ENCODE results near the gene LZTR1. TPM values are rescaled to one million over a fixed set of nuclear protein-coding genes. Genes with fewer than 3 reads are reported as not detected.

LZTR1 gene
- polyA plus RNA-seq, 1 of the 3 experiments (the other 2 are of a cell fraction): 37.7 TPM

DNA sequence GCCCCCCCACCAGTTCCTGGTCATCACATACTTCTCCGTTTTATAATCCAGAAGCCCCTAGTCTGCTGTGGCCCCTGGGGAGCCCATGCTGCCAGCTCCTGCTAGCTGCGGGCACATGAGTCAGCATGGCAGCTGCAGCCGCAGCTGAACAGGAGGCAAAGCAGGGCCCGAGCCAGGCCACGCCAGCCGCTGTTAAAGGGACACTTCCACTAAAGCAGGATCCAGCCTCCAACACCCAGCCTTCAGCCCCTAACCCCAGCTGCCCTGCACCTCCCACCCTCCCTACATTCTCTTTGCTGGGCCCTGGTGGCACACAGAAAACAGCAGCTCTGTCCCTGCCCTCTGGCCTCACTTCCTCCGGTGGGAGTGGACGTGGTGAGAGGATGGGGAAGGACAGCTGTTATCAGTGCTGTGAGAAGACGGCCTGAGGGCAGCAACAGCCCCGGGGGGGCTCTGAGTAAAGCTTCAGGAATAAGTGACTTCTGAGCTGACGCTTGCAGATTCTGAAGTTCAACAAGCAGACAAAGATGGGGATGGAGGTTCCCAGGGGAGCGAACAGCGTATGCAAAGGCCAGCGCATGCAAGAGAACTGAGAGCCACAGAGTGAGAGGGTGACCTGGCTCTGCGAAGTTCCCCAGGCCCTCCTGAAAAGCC, 63.0 kb downstream of the LZTR1 start:
- Histone ChIP-seq H3K9ac (peak overlapping the region; percentile 59; the same call in 1 of the 2 replicates), H3K36me3 (replicated peaks in 1 of 2; ENCODE audit: control insufficient read depth in 1 of 2, insufficient read depth in 2 of 2, low read length in 1 of 2) (no peaks in the 10 kb centered on the region), H3K27me3 (ENCODE audit: insufficient read depth) (no peaks in the 10 kb centered on the region), H3K4me1 (ENCODE audit: control insufficient read depth in 1 of 2, insufficient read depth in 2 of 2, low read depth in 1 of 2, low read length in 1 of 2) (peaks cover 9 to 36% of the 10 kb centered on the region in 2 experiments; a peak in 3 of 4 replicates), H2AFZ (ENCODE audit: low read depth) (peak overlapping the region; percentile 96), H3K9me2 (no peaks in the 10 kb centered on the region), H3F3A (replicated peaks; ENCODE audit: insufficient read depth) (peaks cover 6% of the 10 kb centered on the region), H4K20me1 (ENCODE audit: insufficient read depth) (no peaks in the 10 kb centered on the region), H3K79me2 (ENCODE audit: insufficient read depth) (no peaks in the 10 kb centered on the region), H3K9me3 (no peaks in the 10 kb centered on the region), H3K4me2 (peak overlapping the region; percentile 91), H3K4me3 (ENCODE audit: low read depth in 2 of 2, low read length in 1 of 2) (peak overlapping the region; percentile 60 to 65), H3K27ac (ENCODE audit: low read depth in 2 of 2, low read length in 1 of 2) (peak overlapping the region; percentile 73 to 88)
- POLR2A ChIA-PET: interaction anchor here (0.6 to 2.6 kb wide), 4 partner anchors 30 to 63 kb away, joined by 3 to 11 read pairs (median 7); partner anchors contain the start of genes LZTR1, P2RX6 and THAP7
- TF ChIP-seq MEF2A (IDR thresholded peaks at IDR 0.05; ENCODE audit: borderline replicate concordance, low read depth) (no peak), TCF12 (IDR thresholded peaks at IDR 0.05) (peak; percentile 57), SMC3 (IDR thresholded peaks at IDR 0.05; ENCODE audit: low read depth, low read length) (no peak), GABPA (IDR thresholded peaks at IDR 0.05; ENCODE audit: low read depth) (no peak), RXRA (IDR thresholded peaks at IDR 0.05; ENCODE audit: borderline replicate concordance, low read depth) (no peak), ELF1 (IDR thresholded peaks at IDR 0.05) (no peak), NFIC (IDR thresholded peaks at IDR 0.05; ENCODE audit: borderline replicate concordance) (peak; percentile 27; the same call in 1 of the 2 replicates), RCOR1 (IDR thresholded peaks at IDR 0.05; ENCODE audit: low read length) (no peak), CHD2 (IDR thresholded peaks at IDR 0.05; ENCODE audit: low read length, partially characterized antibody) (no peak), FOSL2 (IDR thresholded peaks at IDR 0.05; ENCODE audit: borderline replicate concordance, low read depth) (peak; percentile 53)
- TF ChIP-seq, protein P1, sequence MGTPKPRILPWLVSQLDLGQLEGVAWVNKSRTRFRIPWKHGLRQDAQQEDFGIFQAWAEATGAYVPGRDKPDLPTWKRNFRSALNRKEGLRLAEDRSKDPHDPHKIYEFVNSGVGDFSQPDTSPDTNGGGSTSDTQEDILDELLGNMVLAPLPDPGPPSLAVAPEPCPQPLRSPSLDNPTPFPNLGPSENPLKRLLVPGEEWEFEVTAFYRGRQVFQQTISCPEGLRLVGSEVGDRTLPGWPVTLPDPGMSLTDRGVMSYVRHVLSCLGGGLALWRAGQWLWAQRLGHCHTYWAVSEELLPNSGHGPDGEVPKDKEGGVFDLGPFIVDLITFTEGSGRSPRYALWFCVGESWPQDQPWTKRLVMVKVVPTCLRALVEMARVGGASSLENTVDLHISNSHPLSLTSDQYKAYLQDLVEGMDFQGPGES (IDR thresholded peaks at IDR 0.05; ENCODE audit: low read depth, low read length): no peak
- TF ChIP-seq, protein P2, sequence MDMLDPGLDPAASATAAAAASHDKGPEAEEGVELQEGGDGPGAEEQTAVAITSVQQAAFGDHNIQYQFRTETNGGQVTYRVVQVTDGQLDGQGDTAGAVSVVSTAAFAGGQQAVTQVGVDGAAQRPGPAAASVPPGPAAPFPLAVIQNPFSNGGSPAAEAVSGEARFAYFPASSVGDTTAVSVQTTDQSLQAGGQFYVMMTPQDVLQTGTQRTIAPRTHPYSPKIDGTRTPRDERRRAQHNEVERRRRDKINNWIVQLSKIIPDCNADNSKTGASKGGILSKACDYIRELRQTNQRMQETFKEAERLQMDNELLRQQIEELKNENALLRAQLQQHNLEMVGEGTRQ (IDR thresholded peaks at IDR 0.05; ENCODE audit: borderline replicate concordance, low read depth, low read length): no peak
- TF ChIP-seq, protein P3, sequence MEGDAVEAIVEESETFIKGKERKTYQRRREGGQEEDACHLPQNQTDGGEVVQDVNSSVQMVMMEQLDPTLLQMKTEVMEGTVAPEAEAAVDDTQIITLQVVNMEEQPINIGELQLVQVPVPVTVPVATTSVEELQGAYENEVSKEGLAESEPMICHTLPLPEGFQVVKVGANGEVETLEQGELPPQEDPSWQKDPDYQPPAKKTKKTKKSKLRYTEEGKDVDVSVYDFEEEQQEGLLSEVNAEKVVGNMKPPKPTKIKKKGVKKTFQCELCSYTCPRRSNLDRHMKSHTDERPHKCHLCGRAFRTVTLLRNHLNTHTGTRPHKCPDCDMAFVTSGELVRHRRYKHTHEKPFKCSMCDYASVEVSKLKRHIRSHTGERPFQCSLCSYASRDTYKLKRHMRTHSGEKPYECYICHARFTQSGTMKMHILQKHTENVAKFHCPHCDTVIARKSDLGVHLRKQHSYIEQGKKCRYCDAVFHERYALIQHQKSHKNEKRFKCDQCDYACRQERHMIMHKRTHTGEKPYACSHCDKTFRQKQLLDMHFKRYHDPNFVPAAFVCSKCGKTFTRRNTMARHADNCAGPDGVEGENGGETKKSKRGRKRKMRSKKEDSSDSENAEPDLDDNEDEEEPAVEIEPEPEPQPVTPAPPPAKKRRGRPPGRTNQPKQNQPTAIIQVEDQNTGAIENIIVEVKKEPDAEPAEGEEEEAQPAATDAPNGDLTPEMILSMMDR (IDR thresholded peaks at IDR 0.05): no peak
- TF ChIP-seq, protein P4, sequence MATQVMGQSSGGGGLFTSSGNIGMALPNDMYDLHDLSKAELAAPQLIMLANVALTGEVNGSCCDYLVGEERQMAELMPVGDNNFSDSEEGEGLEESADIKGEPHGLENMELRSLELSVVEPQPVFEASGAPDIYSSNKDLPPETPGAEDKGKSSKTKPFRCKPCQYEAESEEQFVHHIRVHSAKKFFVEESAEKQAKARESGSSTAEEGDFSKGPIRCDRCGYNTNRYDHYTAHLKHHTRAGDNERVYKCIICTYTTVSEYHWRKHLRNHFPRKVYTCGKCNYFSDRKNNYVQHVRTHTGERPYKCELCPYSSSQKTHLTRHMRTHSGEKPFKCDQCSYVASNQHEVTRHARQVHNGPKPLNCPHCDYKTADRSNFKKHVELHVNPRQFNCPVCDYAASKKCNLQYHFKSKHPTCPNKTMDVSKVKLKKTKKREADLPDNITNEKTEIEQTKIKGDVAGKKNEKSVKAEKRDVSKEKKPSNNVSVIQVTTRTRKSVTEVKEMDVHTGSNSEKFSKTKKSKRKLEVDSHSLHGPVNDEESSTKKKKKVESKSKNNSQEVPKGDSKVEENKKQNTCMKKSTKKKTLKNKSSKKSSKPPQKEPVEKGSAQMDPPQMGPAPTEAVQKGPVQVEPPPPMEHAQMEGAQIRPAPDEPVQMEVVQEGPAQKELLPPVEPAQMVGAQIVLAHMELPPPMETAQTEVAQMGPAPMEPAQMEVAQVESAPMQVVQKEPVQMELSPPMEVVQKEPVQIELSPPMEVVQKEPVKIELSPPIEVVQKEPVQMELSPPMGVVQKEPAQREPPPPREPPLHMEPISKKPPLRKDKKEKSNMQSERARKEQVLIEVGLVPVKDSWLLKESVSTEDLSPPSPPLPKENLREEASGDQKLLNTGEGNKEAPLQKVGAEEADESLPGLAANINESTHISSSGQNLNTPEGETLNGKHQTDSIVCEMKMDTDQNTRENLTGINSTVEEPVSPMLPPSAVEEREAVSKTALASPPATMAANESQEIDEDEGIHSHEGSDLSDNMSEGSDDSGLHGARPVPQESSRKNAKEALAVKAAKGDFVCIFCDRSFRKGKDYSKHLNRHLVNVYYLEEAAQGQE (IDR thresholded peaks at IDR 0.05; ENCODE audit: low read depth, low read length): no peak
- TF ChIP-seq, protein P5, sequence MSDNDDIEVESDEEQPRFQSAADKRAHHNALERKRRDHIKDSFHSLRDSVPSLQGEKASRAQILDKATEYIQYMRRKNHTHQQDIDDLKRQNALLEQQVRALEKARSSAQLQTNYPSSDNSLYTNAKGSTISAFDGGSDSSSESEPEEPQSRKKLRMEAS (IDR thresholded peaks at IDR 0.05; ENCODE audit: low read depth): no peak
- TF ChIP-seq, protein P6, sequence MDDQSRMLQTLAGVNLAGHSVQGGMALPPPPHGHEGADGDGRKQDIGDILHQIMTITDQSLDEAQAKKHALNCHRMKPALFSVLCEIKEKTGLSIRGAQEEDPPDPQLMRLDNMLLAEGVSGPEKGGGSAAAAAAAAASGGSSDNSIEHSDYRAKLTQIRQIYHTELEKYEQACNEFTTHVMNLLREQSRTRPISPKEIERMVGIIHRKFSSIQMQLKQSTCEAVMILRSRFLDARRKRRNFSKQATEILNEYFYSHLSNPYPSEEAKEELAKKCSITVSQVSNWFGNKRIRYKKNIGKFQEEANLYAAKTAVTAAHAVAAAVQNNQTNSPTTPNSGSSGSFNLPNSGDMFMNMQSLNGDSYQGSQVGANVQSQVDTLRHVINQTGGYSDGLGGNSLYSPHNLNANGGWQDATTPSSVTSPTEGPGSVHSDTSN (IDR thresholded peaks at IDR 0.05): peak; percentile 15; the same call in 1 of the 2 replicates
- CTCF ChIA-PET: interaction anchor here (0.6 to 1.1 kb wide), 2 partner anchors 23 to 59 kb away, joined by 3 to 4 read pairs; no protein-coding TSS in a partner anchor
- WGBS (ENCODE audit: low lambda C conversion rate): 13% methylated on average over 15 of the region's 15 CpGs
- DNase-seq: peak; percentile 64

Measured in SK-N-SH (cell line).